Astrocyte of the hippocampus (primary cell): Measurements from ENCODE around the gene NUP42.
A peak's percentile ranks its signal among the peaks of the same experiment; 100 is the strongest.

Experiments used
- DNase-seq: peaks from one replicate; pipeline ENCODE4 v3.0.0; 2011; ENCODE audit warnings: low read depth, low spot score

NUP42 gene

GRCh38 chr7:23234569-23235296 is 52.9 kb downstream of the NUP42 start:
- DNase-seq = no peak

GRCh38 chr7:23235813-23236221 is 54.0 kb downstream of the NUP42 start:
- DNase-seq = peak; percentile 75

- no peak for DNase-seq
These were observed 55.2 kb downstream of the NUP42 start for GRCh38 chr7:23237000-23237399.

GRCh38 chr7:23238983-23239652 is 57.3 kb downstream of the NUP42 start:
- no peak for DNase-seq

- no peak for DNase-seq
These were observed 57.9 kb downstream of the NUP42 start for GRCh38 chr7:23239698-23240097.

- DNase-seq = no peak
These were observed 60.5 kb downstream of the NUP42 start for GRCh38 chr7:23242321-23242720.

- no peak for DNase-seq
These were observed 61.1 kb downstream of the NUP42 start for GRCh38 chr7:23242935-23243334.

GRCh38 chr7:23246555-23246954 is 64.7 kb downstream of the NUP42 start, which contains the start of gene GPNMB:
GPNMB (plus strand) TSS chr7:23246775; CDS start chr7:23246858, 83 bp downstream.
- DNase-seq = peak; percentile 76

- DNase-seq = no peak
These were observed 65.3 kb downstream of the NUP42 start for GRCh38 chr7:23247046-23247602.

- peak; percentile 30 for DNase-seq
These were observed 65.9 kb downstream of the NUP42 start for GRCh38 chr7:23247603-23248335.

GRCh38 chr7:23249486-23249885 is 67.6 kb downstream of the NUP42 start:
- no peak for DNase-seq
